Caco-2 (cell line): ENCODE results near the gene HOXA5. TPM values are rescaled to one million over a fixed set of nuclear protein-coding genes. Genes with fewer than 3 reads are reported as not detected.

Experiments
- Bru-seq: library from RNA; stranded (reverse); fragments of 400-500 nt; gene quantifications from one replicate; lab custom pipeline; 2021; lab: Mats Ljungman, UMichigan
- BruChase-seq, 2 experiments: library from RNA; stranded (reverse); fragments of 400-500 nt; gene quantifications; one replicate each; lab custom pipeline; 2021; lab: Mats Ljungman, UMichigan
- BruUV-seq: library from RNA; stranded (reverse); fragments of 400-500 nt; replicated peaks from 2 replicates; lab custom pipeline; 2021; lab: Mats Ljungman, UMichigan
- CTCF ChIA-PET: fragments of 300-600 bp; sonication (Branson Sonifier 250); formaldehyde crosslinking; loops from one replicate; lab custom pipeline; 2022; ENCODE audit warnings: antibody characterized with exemption; lab: Charles Lee
- POLR2A ChIA-PET: fragments of 300-600 bp; sonication (Branson Sonifier 250); formaldehyde crosslinking; loops from one replicate; lab custom pipeline; 2022; ENCODE audit warnings: antibody characterized with exemption; lab: Charles Lee
- DNase-seq, 2 experiments: peaks; one replicate each; pipeline versions ENCODE4 v3.0.0 to v3.0.0-alpha.2; 2020 to 2022
- H3K27me3 ChIP-seq: replicated peaks from 2 replicates; pipeline ENCODE4 v1.6.0; 2011; ENCODE audit warnings: low read length; ENCODE audit not compliant: control insufficient read depth, insufficient read depth
- H3K36me3 ChIP-seq: 2 replicates; pipeline ENCODE4 v1.5.1; 2011; ENCODE audit warnings: low read length; ENCODE audit not compliant: control insufficient read depth, insufficient read depth
- H3K4me1 ChIP-seq: fragments of 250-450 bp; sonication (Bioruptor Pico); 2 replicates; pipeline ENCODE4 v1.5.1; 2020; ENCODE audit warnings: mild to moderate bottlenecking
- H3K4me3 ChIP-seq: 2 replicates; pipeline ENCODE4 v1.5.1; 2011; ENCODE audit warnings: low read depth, mild to moderate bottlenecking, control low read depth, low read length
- H3K9me3 ChIP-seq: fragments of 250-450 bp; sonication (Bioruptor Pico); 2 replicates; pipeline ENCODE4 v1.5.1; 2020; ENCODE audit warnings: mild to moderate bottlenecking, moderate library complexity
- H3K27ac Mint-ChIP-seq: one replicate; pipeline ENCODE4 v1.8.0; 2022; ENCODE audit warnings: mixed read lengths; ENCODE audit not compliant: unreplicated experiment
- H3K27me3 Mint-ChIP-seq: one replicate; pipeline ENCODE4 v1.8.0; 2022; ENCODE audit warnings: mixed read lengths; ENCODE audit not compliant: insufficient read depth, unreplicated experiment
- H3K36me3 Mint-ChIP-seq: one replicate; pipeline ENCODE4 v1.8.0; 2022; ENCODE audit warnings: mild to moderate bottlenecking, mixed read lengths; ENCODE audit not compliant: insufficient read depth, unreplicated experiment
- H3K4me1 Mint-ChIP-seq: one replicate; pipeline ENCODE4 v1.8.0; 2022; ENCODE audit warnings: low read depth, mixed read lengths; ENCODE audit not compliant: unreplicated experiment
- H3K4me3 Mint-ChIP-seq: one replicate; pipeline ENCODE4 v1.8.0; 2022; ENCODE audit warnings: mild to moderate bottlenecking, moderate library complexity, mixed read lengths; ENCODE audit not compliant: unreplicated experiment
- H3K9me3 Mint-ChIP-seq: one replicate; pipeline ENCODE4 v1.8.0; 2022; ENCODE audit warnings: mixed read lengths; ENCODE audit not compliant: unreplicated experiment
- intact Hi-C: fragments of 100-400 bp; cut with micrococcal nuclease; formaldehyde crosslinking; loops from one replicate; pipeline ENCODE4 v1.10.0; 2022; ENCODE audit not compliant: unreplicated experiment
- long read RNA-seq: library from polyadenylated mRNA; stranded (forward); transcript quantifications from one replicate; pipeline ENCODE4 v2.0.0, GENCODE V29; 2022
- total RNA-seq: library from RNA; stranded (reverse); gene quantifications from 2 replicates; pipeline ENCODE4 v1.2.3, GENCODE V29; 2022
- TF ChIP-seq, protein P1 (sequence below), 2 experiments: fragments of 200-600 bp in 1 of 2; IDR thresholded peaks; 1 replicate in 1 of 2; 2 replicates in 1 of 2; pipeline versions ENCODE4 v1.5.1 to v1.8.0; 2011 to 2022; ENCODE audit warnings: antibody characterized with exemption in 1 of 2, control low read depth in 1 of 2, inconsistent platforms in 1 of 2, low read depth in 1 of 2, low read length in 1 of 2, mild to moderate bottlenecking in 1 of 2, moderate library complexity in 1 of 2; ENCODE audit not compliant: insufficient read depth in 1 of 2, severe bottlenecking in 1 of 2, unreplicated experiment in 1 of 2

Gene HOXA5
- 4.3 and 4.9 TPM in 2 replicates for total RNA-seq
- Bru-seq, nascent RNA: percentile 54 among the genes with signal in this experiment
- BruChase-seq, experiment 1, labeled RNA remaining after a 2-hour chase: percentile 73 among the genes with signal in this experiment
- BruChase-seq, experiment 2, labeled RNA remaining after a 6-hour chase: percentile 56 among the genes with signal in this experiment
- long read RNA-seq, partial matches to known transcripts: 0 of 5 reads
- long read RNA-seq, other reads (novel, unspliced or antisense): 1 of 5 reads

DNA sequence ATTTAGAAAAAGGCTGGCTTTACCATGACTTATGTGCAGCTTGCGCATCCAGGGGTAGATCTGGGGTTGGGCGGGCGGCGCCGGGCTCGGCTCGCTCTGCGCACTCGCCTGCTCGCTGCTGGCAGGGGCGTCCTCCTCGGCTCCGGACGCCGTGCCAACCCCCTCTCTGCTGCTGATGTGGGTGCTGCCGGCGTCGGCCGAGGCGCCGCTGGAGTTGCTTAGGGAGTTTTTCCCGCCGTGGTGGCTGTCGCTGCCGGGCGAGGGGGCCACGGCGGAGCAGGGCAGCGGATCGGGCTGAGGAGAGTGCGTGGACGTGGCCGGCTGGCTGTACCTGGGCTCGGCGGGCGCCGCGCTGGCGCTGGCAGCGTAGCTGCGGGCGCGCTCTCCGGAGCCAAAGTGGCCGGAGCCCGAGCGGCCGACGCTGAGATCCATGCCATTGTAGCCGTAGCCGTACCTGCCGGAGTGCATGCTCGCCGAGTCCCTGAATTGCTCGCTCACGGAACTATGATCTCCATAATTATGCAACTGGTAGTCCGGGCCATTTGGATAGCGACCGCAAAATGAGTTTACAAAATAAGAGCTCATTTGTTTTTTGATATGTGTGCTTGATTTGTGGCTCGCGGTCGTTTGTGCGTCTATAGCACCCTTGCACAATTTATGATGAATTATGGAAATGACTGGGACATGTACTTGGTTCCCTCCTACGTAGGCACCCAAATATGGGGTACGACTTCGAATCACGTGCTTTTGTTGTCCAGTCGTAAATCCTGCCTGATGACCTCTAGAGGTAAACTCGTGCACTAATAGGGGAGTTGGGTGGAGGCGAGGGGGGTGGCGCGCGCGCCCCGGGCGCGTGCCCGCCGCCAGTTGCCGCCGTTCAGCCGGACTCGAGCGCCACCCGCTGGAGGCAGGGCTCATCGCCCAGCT is at the start of gene HOXA5:
Gene HOXA5, minus strand, starts transcription at position 659 of the 927 bp plus-strand sequence. Its CDS starts 74 bp downstream, at position 585.
- Mint-ChIP-seq H3K36me3 (peaks cover 11% of the 10 kb centered on the region), H3K9me3 (no peaks in the 10 kb centered on the region), H3K27me3 (no peaks in the 10 kb centered on the region), H3K27ac (peak within 1 kb of the TSS; percentile 13), H3K4me1 (no peaks in the 10 kb centered on the region), H3K4me3 (peak within 1 kb of the TSS; percentile 78)
- BruUV-seq: no TSS peak
- intact Hi-C loops: no loop called here
- Histone ChIP-seq H3K4me3 (peak within 1 kb of the TSS; percentile 57), H3K9me3 (no peaks in the 10 kb centered on the region), H3K36me3 (no peaks in the 10 kb centered on the region; the same call in 1 of the 2 replicates), H3K4me1 (peaks cover 9% of the 10 kb centered on the region), H3K27me3 (no peaks in the 10 kb centered on the region)
- TF ChIP-seq, protein P1, sequence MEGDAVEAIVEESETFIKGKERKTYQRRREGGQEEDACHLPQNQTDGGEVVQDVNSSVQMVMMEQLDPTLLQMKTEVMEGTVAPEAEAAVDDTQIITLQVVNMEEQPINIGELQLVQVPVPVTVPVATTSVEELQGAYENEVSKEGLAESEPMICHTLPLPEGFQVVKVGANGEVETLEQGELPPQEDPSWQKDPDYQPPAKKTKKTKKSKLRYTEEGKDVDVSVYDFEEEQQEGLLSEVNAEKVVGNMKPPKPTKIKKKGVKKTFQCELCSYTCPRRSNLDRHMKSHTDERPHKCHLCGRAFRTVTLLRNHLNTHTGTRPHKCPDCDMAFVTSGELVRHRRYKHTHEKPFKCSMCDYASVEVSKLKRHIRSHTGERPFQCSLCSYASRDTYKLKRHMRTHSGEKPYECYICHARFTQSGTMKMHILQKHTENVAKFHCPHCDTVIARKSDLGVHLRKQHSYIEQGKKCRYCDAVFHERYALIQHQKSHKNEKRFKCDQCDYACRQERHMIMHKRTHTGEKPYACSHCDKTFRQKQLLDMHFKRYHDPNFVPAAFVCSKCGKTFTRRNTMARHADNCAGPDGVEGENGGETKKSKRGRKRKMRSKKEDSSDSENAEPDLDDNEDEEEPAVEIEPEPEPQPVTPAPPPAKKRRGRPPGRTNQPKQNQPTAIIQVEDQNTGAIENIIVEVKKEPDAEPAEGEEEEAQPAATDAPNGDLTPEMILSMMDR (IDR thresholded peaks at IDR 0.05; ENCODE audit: insufficient read depth in 1 of 2, low read depth in 1 of 2, low read length in 1 of 2, severe bottlenecking in 1 of 2, unreplicated experiment in 1 of 2): peak; percentile 60 to 68
- ChIA-PET CTCF (interaction anchor here (0.6 to 1.5 kb wide), 7 partner anchors 28 to 774 kb away, joined by 3 to 4 read pairs (median 3); partner anchors contain the start of gene SKAP2), POLR2A (interaction anchor here (0.6 to 1.1 kb wide), 2 partner anchors 21 to 281 kb away, joined by 3 to 5 read pairs; no protein-coding TSS in a partner anchor)
- peak; percentile 79 to 81 for DNase-seq

GRCh38 chr7:27192546-27193334 is 49.3 kb upstream of the HOXA5 start:
- H3K4me1 ChIP-seq: no peaks in the 10 kb centered on the region
- no peaks in the 10 kb centered on the region for H3K27me3 ChIP-seq
- H3K4me3 ChIP-seq: no peak overlapping the region
- no peak for DNase-seq
- no peak overlapping the region for H3K4me3 Mint-ChIP-seq
- H3K27ac Mint-ChIP-seq: no peak overlapping the region
- H3K4me1 Mint-ChIP-seq: no peaks in the 10 kb centered on the region
- H3K36me3 ChIP-seq: no peaks in the 10 kb centered on the region
- CTCF ChIA-PET: interaction anchor here (0.6 kb wide), 1 partner anchor 12 kb away, joined by 3 read pairs; no protein-coding TSS in a partner anchor
- no TSS peak for BruUV-seq
- no peaks in the 10 kb centered on the region for H3K36me3 Mint-ChIP-seq
- intact Hi-C loops: no loop called here
- peaks cover 4% of the 10 kb centered on the region for H3K27me3 Mint-ChIP-seq
- POLR2A ChIA-PET: no interaction called here
- TF ChIP-seq, protein P1 (IDR thresholded peaks at IDR 0.05; ENCODE audit: insufficient read depth in 1 of 2, low read depth in 1 of 2, low read length in 1 of 2, severe bottlenecking in 1 of 2, unreplicated experiment in 1 of 2): no peak
- no peaks in the 10 kb centered on the region for H3K9me3 ChIP-seq
- no peaks in the 10 kb centered on the region for H3K9me3 Mint-ChIP-seq
